ENCODE data around the gene FBLN1.
A peak's percentile ranks its signal among the peaks of the same experiment; 100 is the strongest.

The FBLN1 gene

DNA sequence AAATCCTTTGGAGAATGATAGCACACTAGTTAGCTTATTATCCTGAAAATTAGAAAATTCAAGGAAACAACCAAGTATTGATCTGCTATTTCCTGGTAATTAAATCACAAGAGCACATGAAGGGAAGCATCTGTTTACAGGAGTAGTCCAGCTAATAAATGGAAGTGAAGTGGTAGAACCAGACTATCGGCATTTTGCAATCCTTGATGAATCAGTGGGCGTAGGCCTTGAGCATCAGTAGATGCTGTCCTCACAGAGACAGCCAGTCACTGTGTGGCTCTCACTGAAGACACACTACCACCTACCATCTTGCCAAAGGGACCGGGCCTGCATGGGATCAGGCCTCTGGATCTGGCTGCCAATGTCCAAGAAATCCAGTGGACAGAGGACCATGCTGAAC, 69.8 kb downstream of the FBLN1 start:
- DNase-seq = no peak

- DNase-seq = no peak
These were observed 71.5 kb downstream of the FBLN1 start for GRCh38 chr22:45574069-45574703.

- DNase-seq = no peak
These were observed 72.5 kb downstream of the FBLN1 start for GRCh38 chr22:45575173-45575572.

DNA sequence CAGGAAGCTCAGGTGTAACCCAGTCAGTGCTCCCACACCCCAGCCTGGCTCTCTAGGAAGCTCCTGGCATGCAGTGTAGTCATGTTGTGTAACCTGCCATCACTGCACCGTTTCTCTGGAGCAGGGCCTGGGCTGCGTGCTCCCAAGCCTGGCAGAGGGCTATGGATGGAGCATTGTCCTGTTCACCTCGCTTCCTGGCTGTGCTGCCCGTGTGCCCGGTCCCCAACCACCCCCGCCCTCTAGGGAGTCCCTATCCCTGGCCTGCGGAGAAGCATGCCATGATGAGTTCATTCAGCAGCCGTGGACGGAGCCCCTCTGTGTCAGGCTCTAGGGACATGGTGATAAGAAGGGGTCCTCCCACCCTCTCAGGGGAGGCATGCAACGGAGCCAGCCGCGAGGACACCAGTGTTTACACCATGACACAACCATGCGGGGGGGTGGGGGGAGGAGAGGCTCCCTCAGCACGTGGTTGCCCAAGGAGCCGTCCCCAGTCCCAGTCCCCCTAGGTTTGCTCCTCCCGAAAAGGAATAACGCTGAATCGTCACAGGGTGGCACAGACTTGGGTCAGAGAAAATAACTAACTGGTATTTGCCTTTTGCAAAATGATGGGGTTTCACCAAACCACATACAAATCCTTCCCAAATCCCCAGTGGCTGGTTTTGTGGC, 73.1 kb downstream of the FBLN1 start:
- DNase-seq = no peak

GRCh38 chr22:45576273-45576625, 73.6 kb downstream of the FBLN1 start:
- DNase-seq = no peak

DNA sequence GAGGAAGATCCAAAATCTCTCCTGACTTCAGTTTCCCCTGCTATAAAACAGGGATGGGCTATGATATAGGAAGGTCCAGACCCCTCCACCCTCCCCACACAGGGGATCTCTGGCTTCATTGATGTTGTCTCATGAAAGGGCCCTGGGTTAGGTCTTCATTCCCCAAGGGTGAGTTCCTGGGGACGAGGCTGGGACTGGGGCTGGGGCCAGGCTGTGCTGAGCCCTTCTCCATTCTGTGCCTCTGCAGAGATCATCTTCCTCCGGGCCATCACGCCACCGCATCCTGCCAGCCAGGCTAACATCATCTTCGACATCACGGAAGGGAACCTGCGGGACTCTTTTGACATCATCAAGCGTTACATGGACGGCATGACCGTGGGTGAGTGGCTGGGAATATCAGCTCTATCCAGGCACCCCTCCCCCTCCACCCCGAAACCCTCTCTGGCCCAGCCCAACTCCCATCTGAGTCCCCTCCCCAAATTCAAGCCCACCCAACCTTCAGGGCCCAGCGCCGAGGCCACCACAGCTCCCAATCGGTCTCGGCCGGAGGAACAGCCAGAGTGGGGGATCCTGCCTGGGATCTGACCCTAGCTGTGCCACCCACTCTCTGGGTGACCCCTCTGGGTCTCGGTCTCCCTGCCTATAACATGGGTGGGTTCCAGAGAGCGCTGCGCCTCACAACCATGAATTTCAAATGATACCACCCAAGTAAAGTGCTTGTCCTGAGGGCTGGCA, 74.2 kb downstream of the FBLN1 start:
- DNase-seq = no peak

GRCh38 chr22:45577746-45578523, 75.3 kb downstream of the FBLN1 start:
- DNase-seq = peak; percentile 23 to 48

GRCh38 chr22:45578524-45579147, 76.0 kb downstream of the FBLN1 start:
- DNase-seq = no peak

- no peak for DNase-seq
These were observed 76.6 kb downstream of the FBLN1 start for GRCh38 chr22:45579306-45579705.

DNA sequence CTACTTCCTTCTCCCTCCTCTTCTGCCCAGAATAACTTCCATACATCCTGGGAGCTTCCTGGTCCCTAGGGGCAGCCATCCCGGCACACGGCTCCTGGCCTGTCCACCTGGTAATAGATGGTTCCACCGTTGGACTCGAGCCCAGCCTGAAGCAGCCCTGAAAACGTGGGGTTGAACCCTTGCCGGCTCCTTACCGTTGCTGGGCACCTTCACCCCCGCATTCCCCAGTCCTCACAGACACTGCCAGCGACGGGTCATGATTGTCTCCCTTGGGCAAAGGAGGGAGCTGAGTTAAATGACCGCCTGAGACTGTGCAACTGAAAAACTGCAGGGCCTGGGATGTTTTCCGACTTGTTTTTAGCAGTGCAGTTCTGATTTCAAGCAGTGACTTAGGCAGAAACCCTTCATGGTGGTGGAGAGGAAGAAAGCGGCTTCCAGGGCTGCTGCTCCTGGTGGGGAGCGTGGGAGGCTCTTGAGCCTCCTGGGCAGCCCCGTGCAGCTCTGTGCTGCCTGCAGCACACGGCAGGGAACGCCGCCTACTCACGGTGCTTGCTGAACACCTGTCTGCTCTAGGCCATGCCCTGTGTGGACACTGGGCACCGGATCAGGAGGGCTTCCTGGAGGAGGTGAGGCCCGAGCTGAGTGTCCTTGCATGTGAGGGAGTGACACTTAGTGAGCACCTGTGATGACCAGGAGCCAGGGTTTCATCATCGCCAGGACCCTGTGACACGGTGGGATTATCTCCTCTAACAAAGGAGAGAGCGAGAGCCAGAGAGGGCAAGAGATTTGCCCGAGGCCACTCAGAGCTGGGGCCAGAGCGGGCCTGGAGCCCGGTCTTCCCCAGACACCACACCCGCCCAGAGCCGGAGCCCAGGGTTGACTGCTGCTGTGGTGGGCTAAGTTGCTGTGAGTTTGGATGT, 77.4 kb downstream of the FBLN1 start:
- DNase-seq = no peak

GRCh38 chr22:45580726-45581381, 78.2 kb downstream of the FBLN1 start:
- DNase-seq = peak in 1 of 2 donors; percentile 58

- DNase-seq = no peak
These were observed 78.9 kb downstream of the FBLN1 start for GRCh38 chr22:45581549-45582080.

DNA sequence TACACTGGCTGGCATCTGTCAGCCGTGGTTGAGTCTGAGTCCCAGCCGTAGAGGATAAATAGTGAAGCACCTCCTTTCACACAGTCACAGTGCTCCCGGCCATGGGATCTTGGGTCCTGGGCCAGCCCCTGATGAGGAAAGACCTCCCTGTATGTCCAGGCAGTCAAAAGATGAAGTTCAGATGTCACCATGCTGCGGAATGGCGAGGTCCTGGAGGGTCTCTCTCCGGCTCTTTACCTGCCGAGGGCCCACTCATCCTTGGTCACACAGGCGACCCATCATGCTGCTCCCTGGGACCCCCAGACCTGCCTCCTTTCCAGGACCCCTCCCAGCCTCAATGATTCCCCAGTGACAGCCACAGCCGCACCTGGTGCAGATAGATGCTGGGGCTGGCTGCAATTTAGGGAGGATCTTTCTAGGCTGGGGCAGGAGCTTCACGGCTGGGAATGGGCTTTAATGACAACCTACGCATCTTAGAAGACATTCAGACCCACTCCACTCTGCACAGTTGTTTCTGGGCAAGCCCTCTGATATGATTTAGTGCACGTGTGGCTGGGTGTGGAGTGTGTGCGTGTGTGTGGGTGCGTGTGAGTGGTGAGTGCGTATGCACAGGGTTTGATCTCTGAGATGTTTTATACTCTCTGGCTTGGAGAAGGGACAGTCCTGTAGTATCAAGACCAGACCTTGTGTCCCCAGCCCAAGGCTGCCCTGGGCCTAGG, 79.7 kb downstream of the FBLN1 start:
- DNase-seq = no peak

DNA sequence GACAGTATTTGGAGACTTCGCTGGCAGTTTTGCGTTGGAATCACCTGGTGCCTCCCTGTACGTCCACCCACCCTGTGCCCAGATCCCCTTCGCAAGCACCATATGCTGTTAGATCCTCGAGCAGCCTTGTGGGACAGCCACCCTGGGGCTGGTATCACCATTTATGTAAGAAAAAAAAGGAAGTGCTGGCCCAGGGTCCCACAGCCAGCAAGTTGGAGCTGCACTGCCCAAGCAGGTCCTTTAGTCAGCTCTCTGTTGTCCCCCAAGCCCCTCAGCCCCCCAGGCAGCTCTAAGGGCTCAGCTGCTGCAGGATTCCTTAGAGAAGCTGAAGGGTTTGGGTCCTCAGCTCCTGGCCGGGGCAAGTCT, 80.3 kb downstream of the FBLN1 start:
- no peak for DNase-seq

DNA sequence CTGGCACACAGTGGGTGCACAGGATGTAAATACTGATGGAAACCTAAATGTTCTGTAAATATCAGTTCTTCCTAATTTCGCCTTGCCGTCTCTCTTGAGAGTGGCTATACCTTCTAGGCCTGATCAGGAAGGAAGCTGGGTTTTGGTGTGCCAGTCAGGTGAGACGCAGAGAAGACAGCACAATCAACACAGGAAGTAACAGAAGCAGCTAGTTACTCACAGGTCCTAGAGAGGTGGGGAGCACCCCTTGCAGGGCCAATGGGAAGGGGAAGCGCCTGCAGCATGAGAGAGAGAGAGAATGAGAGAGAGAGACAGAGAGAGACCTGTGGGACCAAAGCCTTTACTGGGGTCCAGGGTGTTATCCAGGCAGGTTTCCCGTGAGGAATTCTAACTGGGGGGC, 80.8 kb downstream of the FBLN1 start:
- DNase-seq = no peak

- no peak for DNase-seq
These were observed 81.5 kb downstream of the FBLN1 start for GRCh38 chr22:45584121-45584570.

DNA sequence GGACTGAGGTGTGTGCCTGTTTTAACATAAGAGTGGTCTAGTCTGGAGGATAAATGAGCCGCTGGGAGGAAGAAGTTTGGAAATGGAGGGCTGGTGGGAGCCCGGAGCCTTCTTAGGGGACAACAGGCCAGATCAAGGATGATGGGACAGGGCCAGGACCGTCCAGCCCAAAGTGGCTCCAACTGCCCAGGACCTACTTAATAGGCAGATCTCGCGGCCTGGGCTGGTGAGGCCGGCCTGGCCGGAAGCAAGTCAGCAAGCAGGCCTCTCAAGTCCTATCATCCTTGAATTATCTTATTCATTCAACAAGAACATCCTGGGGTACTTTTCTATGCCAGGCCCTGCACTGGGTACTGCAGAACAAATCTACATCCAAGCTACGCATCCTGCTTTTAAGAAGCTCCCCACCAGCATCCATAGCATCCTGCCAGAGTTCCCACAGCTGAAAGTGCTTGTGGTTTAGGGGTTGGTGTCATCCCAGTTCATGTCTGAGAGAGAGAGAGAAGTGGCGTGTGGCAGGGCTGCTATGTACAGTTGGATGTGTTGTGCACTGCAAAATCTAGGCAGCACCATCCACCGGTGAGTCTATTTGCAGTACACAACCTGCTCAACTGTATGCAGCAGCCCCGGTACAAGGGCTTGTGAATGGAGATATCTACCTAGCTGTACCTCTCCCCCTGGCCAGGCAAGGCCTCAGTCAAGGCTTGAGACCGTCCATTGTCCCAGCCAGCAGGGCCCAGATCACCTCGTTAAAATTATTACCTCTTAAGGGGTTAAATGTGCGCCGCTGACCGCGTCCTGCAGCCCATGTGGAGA, 82.1 kb downstream of the FBLN1 start:
- no peak for DNase-seq

DNA sequence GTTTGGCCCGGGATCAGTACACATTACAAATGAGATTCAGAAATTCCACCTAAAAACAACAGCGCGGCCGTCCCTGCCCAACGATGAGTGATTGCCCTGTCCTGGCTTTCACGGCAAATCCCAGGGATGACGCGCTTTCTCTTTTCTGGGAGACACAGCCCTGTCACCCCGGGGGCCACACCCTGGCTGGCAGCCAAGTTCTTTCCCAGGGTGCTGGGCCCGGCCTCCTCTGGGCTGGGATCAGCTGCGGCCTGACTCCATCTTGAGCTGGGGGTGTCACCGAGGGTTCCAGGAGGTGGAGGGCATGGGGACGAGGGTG, 82.7 kb downstream of the FBLN1 start:
- DNase-seq = no peak

DNA sequence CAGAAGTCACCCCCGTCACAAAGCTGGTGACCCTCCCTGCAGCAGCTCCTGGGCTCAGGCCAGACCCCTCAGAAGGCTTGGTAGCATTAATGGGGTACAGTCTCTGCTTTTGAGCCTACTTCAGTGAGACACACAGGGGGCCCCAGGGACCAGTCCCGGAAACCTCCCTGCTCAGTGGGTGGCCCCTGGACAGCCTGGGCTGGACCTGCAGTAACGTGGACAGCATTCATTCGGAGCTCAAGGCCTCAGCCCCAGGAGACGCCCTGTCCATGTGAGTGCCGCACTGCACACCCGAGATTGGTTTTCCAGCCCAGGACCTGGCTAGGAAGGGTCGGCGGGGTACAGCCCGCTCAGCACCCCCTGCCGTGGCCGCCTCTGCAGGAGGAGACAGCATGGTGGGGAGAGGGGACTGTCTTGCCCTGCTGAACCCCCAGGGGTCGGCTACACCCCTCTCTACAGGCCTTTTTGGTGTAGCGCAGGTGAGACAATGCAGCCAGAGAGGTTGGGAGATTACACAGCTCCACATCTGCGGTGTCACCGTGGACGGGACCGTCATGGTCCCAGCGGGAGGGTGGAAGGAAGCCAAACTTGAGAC, 83.4 kb downstream of the FBLN1 start:
- DNase-seq = no peak

Measured in bone marrow (tissue), 2 donors.